ENCODE data around the gene ABCA4.

The ABCA4 gene

GRCh38 chr1:94050675-94051074 is 70.3 kb downstream of the ABCA4 start:
- Histone ChIP-seq H3K4me1 (ENCODE audit: control insufficient read depth in 1 of 2, insufficient read depth in 1 of 2, low read depth in 1 of 2, low read length in 1 of 2) (peaks cover under 1 to 2% of the 10 kb centered on the region in 2 experiments), H3K4me3 (ENCODE audit: low read depth in 1 of 2, low read length in 1 of 2) (no peak overlapping the region), H3K36me3 (no peaks in the 10 kb centered on the region), H3K27ac (no peak overlapping the region), H3K27me3 (peaks cover 48% of the 10 kb centered on the region), H3K9me3 (no peaks in the 10 kb centered on the region)
- TF ChIP-seq CTCF (IDR thresholded peaks at IDR 0.05) = no peak

DNA sequence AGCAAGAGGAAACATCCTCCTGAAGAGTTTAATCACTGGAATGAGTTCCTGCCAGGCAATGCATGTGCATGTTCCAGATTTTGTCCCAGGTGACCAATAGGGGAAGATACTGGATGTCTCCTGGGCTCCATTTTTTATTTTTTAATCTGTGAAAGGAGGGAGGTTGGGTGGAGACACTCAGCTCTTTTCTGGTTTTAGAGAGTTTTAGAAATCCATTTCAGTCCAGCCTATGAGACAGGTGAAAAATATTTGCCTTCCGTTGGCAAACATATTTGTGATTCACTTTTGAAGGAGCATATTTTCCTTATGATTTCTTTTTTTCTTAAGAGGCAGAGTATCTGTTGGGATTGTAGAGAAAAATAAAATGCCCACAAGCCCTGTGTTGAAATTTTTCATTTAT is 70.7 kb downstream of the ABCA4 start:
- no peak overlapping the region for H3K27ac ChIP-seq
- H3K4me1 ChIP-seq (ENCODE audit: control insufficient read depth in 1 of 2, insufficient read depth in 1 of 2, low read depth in 1 of 2, low read length in 1 of 2) = peaks cover 4 to 6% of the 10 kb centered on the region in 2 experiments
- peaks cover 44% of the 10 kb centered on the region for H3K27me3 ChIP-seq
- no peaks in the 10 kb centered on the region for H3K36me3 ChIP-seq
- no peaks in the 10 kb centered on the region for H3K9me3 ChIP-seq
- H3K4me3 ChIP-seq (ENCODE audit: low read depth in 1 of 2, low read length in 1 of 2) = no peak overlapping the region
- TF ChIP-seq CTCF (IDR thresholded peaks at IDR 0.05) = no peak

- Histone ChIP-seq H3K4me1 (ENCODE audit: control insufficient read depth in 1 of 2, insufficient read depth in 1 of 2, low read depth in 1 of 2, low read length in 1 of 2) (peaks cover 4 to 7% of the 10 kb centered on the region in 2 experiments), H3K27me3 (peaks cover 39% of the 10 kb centered on the region)
Observed at GRCh38 chr1:94049791-94050190, 71.2 kb downstream of the ABCA4 start.

GRCh38 chr1:94048413-94049164 is 72.4 kb downstream of the ABCA4 start:
- H3K27ac ChIP-seq = no peak overlapping the region
- no peaks in the 10 kb centered on the region for H3K9me3 ChIP-seq
- peaks cover 39% of the 10 kb centered on the region for H3K27me3 ChIP-seq
- no peak for TF ChIP-seq CTCF (IDR thresholded peaks at IDR 0.05)
- peaks cover 7 to 13% of the 10 kb centered on the region in 2 experiments for H3K4me1 ChIP-seq (ENCODE audit: control insufficient read depth in 1 of 2, insufficient read depth in 1 of 2, low read depth in 1 of 2, low read length in 1 of 2)
- no peak overlapping the region for H3K4me3 ChIP-seq (ENCODE audit: low read depth in 1 of 2, low read length in 1 of 2)
- H3K36me3 ChIP-seq = no peaks in the 10 kb centered on the region

More at GRCh38 chr1:94049791-94050190, 71.2 kb downstream of the ABCA4 start:
- Histone ChIP-seq H3K36me3 (no peaks in the 10 kb centered on the region), H3K4me3 (ENCODE audit: low read depth in 1 of 2, low read length in 1 of 2) (no peak overlapping the region), H3K9me3 (no peaks in the 10 kb centered on the region), H3K27ac (no peak overlapping the region)
- TF ChIP-seq CTCF (IDR thresholded peaks at IDR 0.05) = no peak

DNA sequence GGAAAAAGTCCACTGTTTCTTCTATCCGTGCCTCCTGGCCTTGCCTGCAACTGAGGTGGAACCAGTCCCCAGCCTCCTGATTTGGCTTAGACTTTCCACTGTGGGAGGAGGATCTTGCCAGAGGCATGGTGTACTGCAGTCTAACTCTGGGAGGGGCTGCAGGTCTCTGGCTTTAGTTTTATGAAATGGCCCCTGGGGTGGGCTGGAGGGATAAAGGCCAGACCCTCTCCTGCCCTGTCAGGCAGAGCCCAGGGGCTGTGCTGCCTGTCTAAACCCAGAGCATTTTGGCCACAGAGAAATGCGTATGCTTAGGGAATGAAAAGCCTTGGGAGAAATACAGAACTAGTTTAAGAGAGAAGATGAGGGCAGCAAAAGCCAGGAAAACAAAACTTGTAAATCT is 73.0 kb downstream of the ABCA4 start:
- Histone ChIP-seq H3K27ac (no peak overlapping the region), H3K4me3 (ENCODE audit: low read depth in 1 of 2, low read length in 1 of 2) (no peak overlapping the region), H3K36me3 (no peaks in the 10 kb centered on the region), H3K27me3 (peaks cover 37% of the 10 kb centered on the region), H3K4me1 (ENCODE audit: control insufficient read depth in 1 of 2, insufficient read depth in 1 of 2, low read depth in 1 of 2, low read length in 1 of 2) (peaks cover 7 to 16% of the 10 kb centered on the region in 2 experiments), H3K9me3 (no peaks in the 10 kb centered on the region)
- TF ChIP-seq CTCF (IDR thresholded peaks at IDR 0.05) = no peak

All from neutrophil (primary cell).